Astrocyte (in vitro differentiated cells and primary cell): ENCODE data around the gene MBLAC1.

Experiments used
- CTCF ChIP-seq: IDR thresholded peaks from 2 replicates; pipeline ENCODE4 v1.5.1; 2011; ENCODE audit warnings: low read depth, mild to moderate bottlenecking, inconsistent platforms, low read length, moderate library complexity; ENCODE audit not compliant: insufficient read depth
- EZH2 ChIP-seq: IDR thresholded peaks from 2 replicates; pipeline ENCODE4 v1.6.1; 2012; ENCODE audit warnings: mild to moderate bottlenecking, low read length, inconsistent platforms; ENCODE audit not compliant: insufficient read depth

- TF ChIP-seq CTCF, result no peak
- no peak for TF ChIP-seq EZH2
Observed at GRCh38 chr7:100127866-100128636, 1.3 kb downstream of the MBLAC1 start.
